ENCODE results near the gene SLC6A9. TPM values are rescaled to one million over a fixed set of nuclear protein-coding genes. Genes with fewer than 3 reads are reported as not detected.

The SLC6A9 gene
- total RNA-seq, 1 experiment from 2014 or later: 30.1 TPM

- Histone ChIP-seq H3K4ac (ENCODE audit: low read depth, low read length) (no peak overlapping the region), H2BK15ac (ENCODE audit: low read depth, low read length) (no peak overlapping the region), H3K14ac (ENCODE audit: insufficient read depth, low read length) (no peak overlapping the region), H2AFZ (ENCODE audit: low read length) (no peak overlapping the region), H2BK120ac (ENCODE audit: low read depth, low read length, poor library complexity, severe bottlenecking) (no peak overlapping the region), H3K4me1 (ENCODE audit: insufficient read depth, low read length) (no peaks in the 10 kb centered on the region), H3K23me2 (ENCODE audit: insufficient read length, low read depth, low read length, poor library complexity, severe bottlenecking) (no peaks in the 10 kb centered on the region), H2BK5ac (ENCODE audit: insufficient read length, low read length) (no peak overlapping the region), H3K9me3 (ENCODE audit: control insufficient read depth, low read depth, low read length) (no peaks in the 10 kb centered on the region), H3K18ac (ENCODE audit: insufficient read length, low read depth, low read length) (no peak overlapping the region), H4K5ac (ENCODE audit: insufficient read length, low read depth, low read length) (no peak overlapping the region), H3K27ac (ENCODE audit: insufficient read length, low read depth, low read length) (no peak overlapping the region), H3K79me1 (ENCODE audit: insufficient read depth, low read depth, low read length, poor library complexity, severe bottlenecking) (no peaks in the 10 kb centered on the region), H3T11ph (ENCODE audit: low read length) (no peak overlapping the region), H2BK12ac (ENCODE audit: insufficient read length, low read depth, low read length) (no peak overlapping the region), H3K4me2 (ENCODE audit: insufficient read depth, insufficient read length, low read length) (no peak overlapping the region), H3K79me2 (ENCODE audit: insufficient read depth, low read length) (no peaks in the 10 kb centered on the region), H2BK20ac (ENCODE audit: low read depth, low read length, poor library complexity, severe bottlenecking) (no peak overlapping the region), H3K56ac (ENCODE audit: insufficient read length, low read depth, low read length) (no peak overlapping the region), H4K20me1 (ENCODE audit: control insufficient read depth, insufficient read depth, insufficient read length) (no peaks in the 10 kb centered on the region), H3K23ac (ENCODE audit: insufficient read length, low read depth, low read length) (no peak overlapping the region), H4K8ac (replicated peaks; ENCODE audit: insufficient read length, low read depth, low read length) (no peak overlapping the region), H4K91ac (ENCODE audit: insufficient read length, low read depth, low read length) (no peak overlapping the region), H2AK5ac (ENCODE audit: insufficient read length, low read length) (no peak overlapping the region), H3K27me3 (ENCODE audit: insufficient read depth, low read length) (no peaks in the 10 kb centered on the region), H3K9ac (ENCODE audit: extremely low read depth, insufficient read length, low read length) (no peak overlapping the region)
- Mint-ChIP-seq H3K9me3 (no peaks in the 10 kb centered on the region), H3K4me3 (no peak overlapping the region), H3K27me3 (ENCODE audit: low read depth) (no peaks in the 10 kb centered on the region), H3K36me3 (ENCODE audit: insufficient read depth in 1 of 3, low read depth in 3 of 3) (peaks cover 1 to 22% (median 16%) of the 10 kb centered on the region in 3 experiments; a peak in 5 of 7 replicates), H3K4me1 (no peaks in the 10 kb centered on the region), H3K27ac (no peak overlapping the region; a peak in 1 of 7 replicates)
- WGBS (ENCODE audit: extremely low coverage, insufficient read length, low lambda C conversion rate): no CpG with 5 or more reads among the region's 3 CpGs
- no peak for TF ChIP-seq CTCF (conservative IDR thresholded peaks at IDR 0.05)
- no peak for DNase-seq
These were observed 69.6 kb downstream of the SLC6A9 start for GRCh38 chr1:43961692-43962091.

Measured in H9 (cell line).